NB4 (cell line): ENCODE results near the gene STT3B.

Source experiments
- DNase-seq: peaks from one replicate; pipeline ENCODE4 v3.0.0; 2010; ENCODE audit warnings: low read depth
- H3K4me3 ChIP-seq: one replicate; pipeline ENCODE4 v1.5.1; 2011; ENCODE audit warnings: mild to moderate bottlenecking, low read depth, low read length, moderate library complexity
- CTCF ChIP-seq: IDR thresholded peaks from one replicate; pipeline ENCODE4 v1.5.1; 2012; ENCODE audit warnings: low read depth, low read length
- MAX ChIP-seq: IDR thresholded peaks from 2 replicates; pipeline ENCODE4 v1.6.1; 2011; ENCODE audit warnings: low read depth, low read length
- MYC ChIP-seq: IDR thresholded peaks from 2 replicates; pipeline ENCODE4 v1.6.1; 2011; ENCODE audit warnings: low read depth, low read length
- POLR2A ChIP-seq: IDR thresholded peaks from 2 replicates; pipeline ENCODE4 v1.6.1; 2011; ENCODE audit warnings: mild to moderate bottlenecking; ENCODE audit not compliant: insufficient read length; ENCODE audit errors: extremely low read depth

Gene STT3B

GRCh38 chr3:31613654-31614053 lies 80.9 kb downstream of the STT3B start:
- TF ChIP-seq MAX, result no peak
- no peak for TF ChIP-seq MYC
- TF ChIP-seq POLR2A, result no peak
- no peak overlapping the region for H3K4me3 ChIP-seq
- DNase-seq, result no peak

GRCh38 chr3:31614162-31614921 lies 81.6 kb downstream of the STT3B start:
- TF ChIP-seq POLR2A, result no peak
- TF ChIP-seq MAX, result no peak
- no peak for TF ChIP-seq CTCF
- TF ChIP-seq MYC, result no peak
- no peak overlapping the region for H3K4me3 ChIP-seq
- no peak for DNase-seq

GRCh38 chr3:31615071-31615875 lies 82.5 kb downstream of the STT3B start:
- DNase-seq, result no peak
- TF ChIP-seq CTCF, result no peak
- no peak overlapping the region for H3K4me3 ChIP-seq

- no peak overlapping the region for H3K4me3 ChIP-seq
- no peak for DNase-seq
- no peak for TF ChIP-seq POLR2A
- TF ChIP-seq CTCF, result no peak
- TF ChIP-seq MAX, result no peak
- TF ChIP-seq MYC, result no peak
Measured at GRCh38 chr3:31616711-31617110, 84.0 kb downstream of the STT3B start.

GRCh38 chr3:31620656-31621055 lies 87.9 kb downstream of the STT3B start:
- DNase-seq, result no peak
- no peak overlapping the region for H3K4me3 ChIP-seq
- TF ChIP-seq CTCF (no peak), MAX (no peak), MYC (no peak), POLR2A (no peak)

- no peak overlapping the region for H3K4me3 ChIP-seq
- no peak for TF ChIP-seq POLR2A
- TF ChIP-seq MYC, result no peak
- TF ChIP-seq CTCF, result no peak
- no peak for TF ChIP-seq MAX
- no peak for DNase-seq
Measured at GRCh38 chr3:31621314-31621713, 88.6 kb downstream of the STT3B start.
